T-helper 17 cell (primary cell): Measurements from ENCODE around the gene LPP. TPM values are rescaled to one million over a fixed set of nuclear protein-coding genes. Genes with fewer than 3 reads are reported as not detected.

ENCODE experiments used
- ATAC-seq: fragments of 150-1000 bp; cut with Tn5 transposase; 2 replicates; pipeline ENCODE4 v1.10.0; 2021; ENCODE audit warnings: mild to moderate bottlenecking, moderate library complexity
- DNase-seq, 3 donors: peaks; one replicate each; pipeline versions ENCODE4 v3.0.0 to v3.0.0-alpha.2; 2020 to 2021
- H3K9me3 ChIP-seq: one replicate; pipeline ENCODE4 v1.7.0; 2013; ENCODE audit warnings: low read length, mild to moderate bottlenecking; ENCODE audit not compliant: control insufficient read depth, poor library complexity, severe bottlenecking
- H3K27ac Mint-ChIP-seq: one replicate; pipeline ENCODE4 v1.8.0; 2022; ENCODE audit warnings: mild to moderate bottlenecking, moderate library complexity, mixed read lengths
- H3K27me3 Mint-ChIP-seq: one replicate; pipeline ENCODE4 v1.8.0; 2022; ENCODE audit warnings: mixed read lengths
- H3K36me3 Mint-ChIP-seq: one replicate; pipeline ENCODE4 v1.8.0; 2022; ENCODE audit warnings: low read depth, mixed read lengths
- H3K4me1 Mint-ChIP-seq: one replicate; pipeline ENCODE4 v1.8.0; 2022; ENCODE audit warnings: mild to moderate bottlenecking, mixed read lengths
- H3K4me3 Mint-ChIP-seq: one replicate; pipeline ENCODE4 v1.8.0; 2022; ENCODE audit warnings: mild to moderate bottlenecking, moderate library complexity, mixed read lengths
- total RNA-seq, 4 donors: library from RNA in 2 of 4; stranded (reverse) in 2 of 4; gene quantifications; one replicate each; pipeline ENCODE4 v1.2.3 and lab custom pipeline; 2022 to 2026

The LPP gene
- total RNA-seq, 2 donors from 2014 or later = 81.0 to 94.2 TPM

GRCh38 chr3:188680189-188680588 is 526.2 kb downstream of the LPP start:
- peaks cover 13% of the 10 kb centered on the region for H3K4me1 Mint-ChIP-seq
- ATAC-seq (no peak), DNase-seq (no peak)
- H3K27ac Mint-ChIP-seq = no peak overlapping the region
- H3K36me3 Mint-ChIP-seq = peaks cover 7% of the 10 kb centered on the region
- no peaks in the 10 kb centered on the region for H3K9me3 ChIP-seq
- H3K4me3 Mint-ChIP-seq = no peak overlapping the region
- H3K27me3 Mint-ChIP-seq = no peaks in the 10 kb centered on the region

GRCh38 chr3:188680605-188681004 is 526.6 kb downstream of the LPP start:
- Mint-ChIP-seq H3K4me1 (peaks cover 13% of the 10 kb centered on the region), H3K27me3 (no peaks in the 10 kb centered on the region), H3K36me3 (peaks cover 7% of the 10 kb centered on the region), H3K4me3 (no peak overlapping the region), H3K27ac (no peak overlapping the region)
- H3K9me3 ChIP-seq = no peaks in the 10 kb centered on the region
- no peak for ATAC-seq
- no peak for DNase-seq

DNA sequence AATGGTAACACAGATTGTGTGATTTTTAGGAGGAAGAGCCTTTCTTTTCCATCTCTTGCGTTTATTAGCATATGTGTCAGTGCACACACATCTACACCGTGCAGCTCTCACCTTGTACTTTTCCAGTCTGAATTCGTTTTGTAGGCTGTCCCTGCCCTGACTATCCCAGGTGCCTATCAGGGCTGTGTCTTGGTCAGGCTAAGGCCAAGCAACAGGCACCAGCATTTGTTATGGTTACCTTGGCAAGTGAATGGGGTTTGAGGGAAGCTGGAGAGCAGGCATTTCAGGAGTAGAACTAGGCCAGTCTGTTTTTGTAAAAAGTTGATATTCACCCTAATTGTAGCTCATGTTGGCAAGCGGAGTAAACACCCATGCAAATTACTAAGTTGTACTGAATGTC is 528.4 kb downstream of the LPP start:
- peaks cover 17% of the 10 kb centered on the region for H3K4me1 Mint-ChIP-seq
- no peak overlapping the region for H3K27ac Mint-ChIP-seq
- no peaks in the 10 kb centered on the region for H3K9me3 ChIP-seq
- no peak overlapping the region for H3K4me3 Mint-ChIP-seq
- H3K27me3 Mint-ChIP-seq = no peaks in the 10 kb centered on the region
- ATAC-seq (no peak), DNase-seq (no peak)
- H3K36me3 Mint-ChIP-seq = peaks cover 7% of the 10 kb centered on the region

DNA sequence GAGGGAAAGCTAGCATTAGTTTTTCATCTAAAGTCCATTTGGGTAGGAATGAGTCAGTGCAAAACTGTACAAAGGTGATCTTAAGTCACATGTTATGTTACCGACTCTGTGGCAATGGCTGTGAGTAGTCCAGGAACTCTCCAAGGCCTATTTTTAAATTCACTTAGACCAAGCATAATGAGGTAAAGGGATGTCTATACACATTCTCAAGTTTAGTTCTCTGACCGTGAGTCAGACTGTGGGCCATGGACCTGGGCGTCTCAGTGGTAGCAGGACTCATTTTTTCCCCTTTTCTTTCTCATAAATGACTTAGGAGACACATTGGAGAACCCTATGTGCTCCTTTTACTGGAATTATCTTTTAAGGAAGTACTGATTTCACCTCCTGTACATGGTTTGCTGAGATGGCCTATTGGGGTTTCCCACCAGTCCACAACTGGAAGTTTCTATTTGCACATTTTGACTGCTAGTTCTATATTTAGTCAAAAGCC is 529.1 kb downstream of the LPP start:
- DNase-seq (no peak), ATAC-seq (no peak)
- Mint-ChIP-seq H3K27me3 (no peaks in the 10 kb centered on the region), H3K27ac (no peak overlapping the region), H3K36me3 (peaks cover 7% of the 10 kb centered on the region), H3K4me3 (no peak overlapping the region), H3K4me1 (peaks cover 15% of the 10 kb centered on the region)
- no peaks in the 10 kb centered on the region for H3K9me3 ChIP-seq

DNA sequence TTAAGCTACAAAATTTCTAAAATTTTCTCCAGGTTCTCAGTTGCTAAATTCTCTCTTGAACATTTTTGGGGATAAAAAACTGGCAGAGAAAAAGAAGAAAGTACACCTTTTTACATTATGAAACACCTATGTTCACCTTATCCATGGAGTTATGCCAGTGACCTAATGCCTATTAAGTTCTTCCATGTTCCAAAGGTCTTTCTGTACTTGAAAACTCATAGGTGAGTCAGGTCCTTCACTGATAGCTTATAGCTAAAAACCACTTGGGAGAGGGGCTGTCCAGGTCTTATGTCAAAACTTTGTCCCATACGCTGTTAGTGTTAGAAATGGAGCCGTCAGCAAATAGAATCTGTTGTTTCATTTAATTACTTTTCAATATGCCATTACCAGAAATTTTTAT is 530.3 kb downstream of the LPP start:
- Mint-ChIP-seq H3K4me3 (no peak overlapping the region), H3K27me3 (no peaks in the 10 kb centered on the region), H3K4me1 (peaks cover 15% of the 10 kb centered on the region), H3K27ac (no peak overlapping the region), H3K36me3 (peaks cover 9% of the 10 kb centered on the region)
- no peaks in the 10 kb centered on the region for H3K9me3 ChIP-seq
- no peak for ATAC-seq
- DNase-seq = no peak

- no peak for ATAC-seq
These were observed 531.8 kb downstream of the LPP start for GRCh38 chr3:188685789-188686188.

DNA sequence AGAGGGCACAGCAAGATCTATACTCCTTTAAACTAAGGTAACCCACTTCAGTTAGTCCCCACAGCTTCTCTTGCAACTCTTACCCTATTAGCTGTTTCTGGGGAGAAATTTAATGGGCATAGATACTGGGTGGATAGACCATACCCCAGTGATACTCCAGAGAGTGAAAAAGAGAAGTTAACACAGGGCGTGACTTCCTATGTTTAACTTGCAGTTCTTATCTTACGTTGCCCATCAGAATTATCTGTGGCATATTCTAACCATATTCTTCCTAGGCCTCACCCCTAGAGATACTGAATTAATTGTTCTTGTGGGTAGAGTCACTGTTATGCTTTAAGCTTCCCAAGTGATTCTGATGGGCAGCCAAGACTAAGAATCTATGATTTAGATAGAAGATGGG is 532.4 kb downstream of the LPP start:
- Mint-ChIP-seq H3K36me3 (peaks cover 7% of the 10 kb centered on the region), H3K27ac (no peak overlapping the region), H3K4me3 (no peak overlapping the region), H3K27me3 (no peaks in the 10 kb centered on the region), H3K4me1 (peaks cover 14% of the 10 kb centered on the region)
- DNase-seq (no peak), ATAC-seq (no peak)
- H3K9me3 ChIP-seq = no peaks in the 10 kb centered on the region

More at GRCh38 chr3:188685789-188686188, 531.8 kb downstream of the LPP start:
- H3K4me3 Mint-ChIP-seq = no peak overlapping the region
- peaks cover 8% of the 10 kb centered on the region for H3K36me3 Mint-ChIP-seq
- peaks cover 14% of the 10 kb centered on the region for H3K4me1 Mint-ChIP-seq
- H3K9me3 ChIP-seq = no peaks in the 10 kb centered on the region
- H3K27ac Mint-ChIP-seq = no peak overlapping the region
- H3K27me3 Mint-ChIP-seq = no peaks in the 10 kb centered on the region
- no peak for DNase-seq

DNA sequence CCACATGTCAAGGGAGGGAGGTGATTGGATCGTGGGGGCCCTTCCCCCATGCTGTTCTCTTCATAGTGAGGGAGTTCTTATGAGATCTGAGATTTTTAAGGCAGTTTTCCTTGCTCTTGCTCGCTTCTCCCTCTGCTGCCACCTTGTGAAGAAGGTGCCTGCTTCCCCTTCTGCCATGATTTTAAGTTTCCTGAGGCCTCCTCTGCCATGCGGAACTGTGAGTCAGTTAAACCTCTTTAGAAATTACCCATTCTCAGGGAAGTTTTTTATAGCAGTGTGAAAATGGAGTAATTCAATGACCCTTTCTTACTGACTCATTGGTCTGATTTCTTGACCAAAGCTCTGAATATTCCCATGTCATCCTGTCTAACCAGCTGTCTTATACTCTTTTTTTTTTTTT is 533.4 kb downstream of the LPP start:
- Mint-ChIP-seq H3K27ac (no peak overlapping the region), H3K4me3 (no peak overlapping the region), H3K4me1 (peaks cover 12% of the 10 kb centered on the region), H3K36me3 (peaks cover 3% of the 10 kb centered on the region), H3K27me3 (no peaks in the 10 kb centered on the region)
- DNase-seq = no peak
- peak; percentile 14 for ATAC-seq
- no peaks in the 10 kb centered on the region for H3K9me3 ChIP-seq

DNA sequence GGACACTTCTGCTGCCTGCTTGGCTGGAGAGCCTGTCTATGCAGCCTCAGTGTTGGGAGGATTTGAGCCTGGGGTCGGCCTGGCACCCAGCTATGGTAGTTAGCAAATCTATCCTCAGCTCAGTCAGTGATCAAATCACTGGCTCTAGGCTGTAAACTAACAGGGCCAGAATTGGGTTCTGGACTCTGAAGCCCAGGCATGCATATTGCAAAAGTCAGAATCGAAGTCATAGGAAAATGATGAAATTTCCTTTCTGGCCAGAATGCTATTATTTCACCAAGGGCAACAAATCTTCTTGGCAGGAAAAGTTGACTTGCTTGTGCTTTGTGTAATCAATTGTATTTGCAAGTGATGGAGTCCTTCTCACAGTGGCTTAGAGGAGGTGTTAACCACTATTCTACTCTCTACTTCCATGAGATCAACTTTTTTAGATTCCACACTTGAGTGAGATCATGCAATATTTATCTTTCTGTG is 535.2 kb downstream of the LPP start:
- Mint-ChIP-seq H3K36me3 (peaks cover 4% of the 10 kb centered on the region), H3K4me1 (peaks cover 17% of the 10 kb centered on the region), H3K27me3 (no peaks in the 10 kb centered on the region), H3K27ac (no peak overlapping the region), H3K4me3 (no peak overlapping the region)
- H3K9me3 ChIP-seq = no peaks in the 10 kb centered on the region
- DNase-seq (no peak), ATAC-seq (no peak)

DNA sequence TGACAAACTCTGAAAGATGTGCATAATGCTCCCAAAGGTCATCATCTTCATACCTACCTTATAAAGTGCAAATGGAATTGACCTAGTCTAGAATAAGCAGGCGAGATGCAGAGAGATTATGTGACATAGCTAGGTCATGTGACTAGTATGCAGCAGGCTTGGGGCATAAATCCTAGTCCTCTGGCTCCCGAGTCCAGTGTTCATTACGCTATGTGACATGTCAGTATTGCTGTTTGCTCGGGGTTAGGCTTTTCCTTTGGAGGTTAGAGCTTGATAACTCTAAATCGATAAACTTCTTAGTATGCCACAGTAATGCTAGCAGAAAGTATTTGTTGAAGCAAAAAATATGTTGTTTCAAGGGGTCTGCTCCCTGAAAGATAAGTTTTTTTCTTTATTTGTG is 536.1 kb downstream of the LPP start:
- no peak overlapping the region for H3K27ac Mint-ChIP-seq
- DNase-seq = no peak
- H3K9me3 ChIP-seq = no peaks in the 10 kb centered on the region
- H3K36me3 Mint-ChIP-seq = peaks cover 4% of the 10 kb centered on the region
- ATAC-seq = no peak
- no peaks in the 10 kb centered on the region for H3K27me3 Mint-ChIP-seq
- H3K4me1 Mint-ChIP-seq = peaks cover 17% of the 10 kb centered on the region
- H3K4me3 Mint-ChIP-seq = no peak overlapping the region

- ATAC-seq (no peak), DNase-seq (no peak)
- Mint-ChIP-seq H3K27ac (no peak overlapping the region), H3K27me3 (no peaks in the 10 kb centered on the region), H3K4me1 (peaks cover 17% of the 10 kb centered on the region), H3K4me3 (no peak overlapping the region), H3K36me3 (peaks cover 4% of the 10 kb centered on the region)
- H3K9me3 ChIP-seq = no peaks in the 10 kb centered on the region
These were observed 537.0 kb downstream of the LPP start for GRCh38 chr3:188691004-188691403.

- no peaks in the 10 kb centered on the region for H3K9me3 ChIP-seq
- no peak for ATAC-seq
- peaks cover 16% of the 10 kb centered on the region for H3K4me1 Mint-ChIP-seq
- no peaks in the 10 kb centered on the region for H3K27me3 Mint-ChIP-seq
- no peak overlapping the region for H3K27ac Mint-ChIP-seq
- H3K4me3 Mint-ChIP-seq = no peak overlapping the region
- H3K36me3 Mint-ChIP-seq = peaks cover 4% of the 10 kb centered on the region
- DNase-seq = no peak
These were observed 537.7 kb downstream of the LPP start for GRCh38 chr3:188691665-188692064.

- peaks cover 4% of the 10 kb centered on the region for H3K36me3 Mint-ChIP-seq
- H3K9me3 ChIP-seq = no peaks in the 10 kb centered on the region
- H3K4me1 Mint-ChIP-seq = peaks cover 20% of the 10 kb centered on the region
- no peaks in the 10 kb centered on the region for H3K27me3 Mint-ChIP-seq
- DNase-seq (no peak), ATAC-seq (no peak)
- no peak overlapping the region for H3K27ac Mint-ChIP-seq
- no peak overlapping the region for H3K4me3 Mint-ChIP-seq
These were observed 538.7 kb downstream of the LPP start for GRCh38 chr3:188692700-188693099.

DNA sequence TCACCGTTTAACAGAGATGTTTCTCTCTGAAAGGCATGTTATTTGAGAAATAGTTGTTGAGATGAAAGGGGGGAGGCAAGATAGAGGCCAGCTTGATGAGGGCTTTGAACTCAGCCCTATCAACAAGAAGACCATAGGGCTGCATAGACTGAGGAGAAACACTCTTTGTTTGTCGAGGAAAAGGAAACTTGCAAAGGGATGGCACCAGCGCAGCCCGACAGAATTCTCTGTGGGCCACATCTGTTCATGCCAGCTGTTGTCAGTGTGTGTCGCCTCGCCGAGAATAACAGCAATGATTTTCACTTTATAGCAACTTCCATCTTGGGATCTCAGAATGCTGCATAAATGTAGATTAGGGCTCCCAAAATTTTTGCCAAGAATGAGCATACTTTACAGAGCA is 539.5 kb downstream of the LPP start:
- DNase-seq (no peak), ATAC-seq (no peak)
- H3K9me3 ChIP-seq = no peaks in the 10 kb centered on the region
- H3K4me1 Mint-ChIP-seq = peaks cover 20% of the 10 kb centered on the region
- H3K36me3 Mint-ChIP-seq = peaks cover 2% of the 10 kb centered on the region
- no peak overlapping the region for H3K27ac Mint-ChIP-seq
- H3K27me3 Mint-ChIP-seq = no peaks in the 10 kb centered on the region
- H3K4me3 Mint-ChIP-seq = no peak overlapping the region
